ENCODE measurements around the gene CMSS1.

DNA sequence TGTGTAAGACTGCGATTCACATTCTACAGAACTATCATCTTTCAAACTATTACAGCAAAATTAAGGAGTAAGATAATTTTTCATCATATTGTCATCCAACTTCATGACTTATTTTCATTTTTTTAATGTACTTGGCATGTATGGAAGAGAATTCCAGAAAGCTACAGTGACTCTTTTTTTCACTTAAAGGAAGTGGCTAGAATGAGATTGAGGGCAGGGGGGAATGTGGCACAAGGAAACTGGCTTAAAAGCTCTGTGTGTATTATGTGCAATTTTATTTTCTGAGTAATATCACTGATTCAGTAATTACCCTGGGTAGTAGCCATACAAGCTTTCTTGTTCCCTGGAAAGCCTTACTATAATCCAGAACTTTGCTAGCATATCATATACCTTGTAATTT lies 202.1 kb downstream of the CMSS1 start:
- TF ChIP-seq RARB (CRISPR knock-in tag; IDR thresholded peaks at IDR 0.05) (no peak), OSR1 (CRISPR knock-in tag; IDR thresholded peaks at IDR 0.05) (no peak), ZFP3 (CRISPR knock-in tag; IDR thresholded peaks at IDR 0.05) (no peak)
- TF ChIP-seq, protein P1, sequence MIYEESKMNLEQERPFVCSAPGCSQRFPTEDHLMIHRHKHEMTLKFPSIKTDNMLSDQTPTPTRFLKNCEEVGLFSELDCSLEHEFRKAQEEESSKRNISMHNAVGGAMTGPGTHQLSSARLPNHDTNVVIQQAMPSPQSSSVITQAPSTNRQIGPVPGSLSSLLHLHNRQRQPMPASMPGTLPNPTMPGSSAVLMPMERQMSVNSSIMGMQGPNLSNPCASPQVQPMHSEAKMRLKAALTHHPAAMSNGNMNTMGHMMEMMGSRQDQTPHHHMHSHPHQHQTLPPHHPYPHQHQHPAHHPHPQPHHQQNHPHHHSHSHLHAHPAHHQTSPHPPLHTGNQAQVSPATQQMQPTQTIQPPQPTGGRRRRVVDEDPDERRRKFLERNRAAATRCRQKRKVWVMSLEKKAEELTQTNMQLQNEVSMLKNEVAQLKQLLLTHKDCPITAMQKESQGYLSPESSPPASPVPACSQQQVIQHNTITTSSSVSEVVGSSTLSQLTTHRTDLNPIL (CRISPR knock-in tag; IDR thresholded peaks at IDR 0.05; ENCODE audit: low read depth) = no peak

Data from SK-N-SH treated with all-trans-retinoic acid at 6 μM for 48 hours (cell line).